NCI-H82 (cell line): ENCODE data around the gene PREX1.
A peak's percentile ranks its signal among the peaks of the same experiment; 100 is the strongest.

ENCODE experiments used
- DNase-seq: peaks from one replicate; lab custom pipeline; 2025; lab: John Stamatoyannopoulos, UW

Gene PREX1

DNA sequence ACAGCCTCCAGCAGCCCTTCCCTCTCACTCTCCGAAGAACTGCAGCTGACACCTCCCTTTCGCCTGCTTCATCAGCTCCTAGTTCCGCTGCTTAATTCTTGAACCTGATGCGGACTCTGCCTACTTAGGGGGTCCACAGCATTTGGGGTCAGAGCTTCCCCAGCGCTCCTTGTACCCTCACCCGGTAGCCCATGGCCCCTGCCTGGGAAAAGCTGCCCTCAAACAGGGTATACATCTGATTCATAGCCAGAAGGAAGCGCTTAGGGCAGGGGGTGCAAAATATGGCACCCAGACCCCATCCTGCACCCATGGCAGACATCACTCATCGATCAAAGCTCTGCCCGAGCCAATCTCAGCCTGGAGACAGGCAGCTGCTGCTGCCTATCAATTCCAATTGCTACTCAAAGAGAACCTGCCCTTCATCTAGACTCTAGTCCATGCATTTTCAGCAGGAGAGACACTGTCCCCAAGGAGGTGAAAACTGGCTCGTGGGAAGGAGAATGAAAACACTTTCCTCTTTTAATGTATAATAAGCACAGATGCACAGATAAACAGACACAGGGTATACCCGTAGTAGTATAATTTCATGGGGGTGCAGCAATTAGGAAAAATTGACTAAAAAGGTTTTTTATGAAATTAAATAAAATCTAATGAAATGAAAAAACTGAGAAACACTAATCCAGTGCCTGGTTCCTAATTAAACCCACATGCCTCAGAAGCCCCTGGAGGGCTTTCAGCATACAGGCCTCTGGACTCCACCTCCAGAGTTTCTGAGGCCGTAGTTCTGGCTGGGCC is 194.8 kb downstream of the PREX1 start:
- DNase-seq: no peak

DNA sequence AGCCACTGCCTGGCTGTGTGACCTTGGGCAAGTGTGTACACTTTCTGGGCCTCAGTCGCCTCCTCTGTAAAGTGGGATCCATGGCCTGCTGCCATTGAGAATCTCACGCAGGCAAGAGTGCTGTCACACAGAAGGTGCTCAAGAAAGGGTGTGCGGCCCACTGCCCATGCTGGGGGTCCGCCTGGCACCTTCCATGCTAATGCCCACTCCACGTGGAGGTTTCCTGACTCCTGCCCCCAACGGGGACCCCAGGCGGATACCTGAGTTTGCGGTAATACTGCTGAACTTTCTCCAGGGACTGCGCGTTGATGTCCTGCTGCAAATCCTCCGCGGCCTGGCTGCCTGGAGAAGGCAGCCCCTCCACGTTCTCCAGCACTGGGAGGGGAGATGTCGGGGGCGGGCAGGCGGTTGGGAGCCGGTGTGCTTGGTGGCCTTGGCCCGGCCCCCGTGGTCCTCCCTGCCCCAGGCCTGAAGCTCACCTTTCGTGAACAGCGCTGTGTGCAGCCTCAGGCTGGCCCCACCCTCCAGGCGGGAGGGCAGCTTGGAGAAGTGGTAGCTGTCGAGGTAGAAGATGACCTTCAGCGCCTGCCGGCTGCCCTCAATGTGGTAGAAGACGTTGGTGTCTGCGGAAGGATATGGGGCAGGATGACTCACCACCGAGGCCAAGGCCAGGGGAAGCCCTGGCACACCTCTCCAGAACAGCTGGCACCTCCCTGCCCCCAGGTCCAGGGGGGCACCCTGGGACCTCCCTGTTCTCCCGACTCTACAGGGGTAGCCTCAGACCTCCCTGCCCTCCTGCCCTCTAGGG is 195.6 kb downstream of the PREX1 start:
- no peak for DNase-seq

DNA sequence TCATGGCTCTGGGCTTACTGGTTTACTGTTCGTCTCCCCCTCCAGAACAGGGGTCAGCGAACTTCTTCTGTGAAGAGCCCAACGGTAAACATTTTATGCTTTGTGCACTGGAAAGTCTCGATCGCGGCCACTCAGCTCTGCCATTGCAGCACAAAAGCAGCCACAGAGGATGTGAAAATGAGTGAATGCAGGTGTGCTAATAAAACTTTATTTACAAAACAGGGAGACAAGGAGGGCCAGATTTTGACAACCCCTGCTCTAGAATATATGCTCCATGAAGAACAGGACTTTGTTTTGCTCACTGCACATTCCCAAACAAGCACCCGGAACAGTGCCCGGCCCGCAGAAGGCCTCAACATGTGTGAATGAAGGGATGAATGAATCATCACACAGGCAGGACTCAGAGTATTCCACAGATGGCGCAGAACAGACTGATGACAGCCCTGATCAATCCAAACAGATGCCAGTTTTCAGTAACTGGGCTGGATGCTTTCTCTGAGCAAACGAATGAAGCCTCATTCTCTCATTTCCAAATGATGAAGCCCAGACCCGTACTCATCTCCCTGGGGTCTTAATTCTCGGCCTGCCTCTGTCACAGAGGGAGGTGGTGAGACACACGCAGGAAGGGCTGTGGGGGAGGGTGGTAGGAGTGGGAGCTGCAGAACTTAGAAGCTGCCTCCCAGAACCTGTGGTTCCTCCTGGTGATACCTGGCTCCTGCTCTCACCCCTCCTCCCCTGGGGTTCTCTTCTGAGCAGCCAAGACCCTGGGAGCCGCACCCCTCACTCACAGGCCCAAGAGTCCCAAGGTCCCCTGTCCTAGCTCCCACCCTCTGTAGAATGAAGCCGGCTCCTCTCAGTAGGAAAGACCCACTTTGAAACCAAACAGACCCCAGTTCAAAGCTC is 196.4 kb downstream of the PREX1 start:
- DNase-seq: peak; percentile 50

DNA sequence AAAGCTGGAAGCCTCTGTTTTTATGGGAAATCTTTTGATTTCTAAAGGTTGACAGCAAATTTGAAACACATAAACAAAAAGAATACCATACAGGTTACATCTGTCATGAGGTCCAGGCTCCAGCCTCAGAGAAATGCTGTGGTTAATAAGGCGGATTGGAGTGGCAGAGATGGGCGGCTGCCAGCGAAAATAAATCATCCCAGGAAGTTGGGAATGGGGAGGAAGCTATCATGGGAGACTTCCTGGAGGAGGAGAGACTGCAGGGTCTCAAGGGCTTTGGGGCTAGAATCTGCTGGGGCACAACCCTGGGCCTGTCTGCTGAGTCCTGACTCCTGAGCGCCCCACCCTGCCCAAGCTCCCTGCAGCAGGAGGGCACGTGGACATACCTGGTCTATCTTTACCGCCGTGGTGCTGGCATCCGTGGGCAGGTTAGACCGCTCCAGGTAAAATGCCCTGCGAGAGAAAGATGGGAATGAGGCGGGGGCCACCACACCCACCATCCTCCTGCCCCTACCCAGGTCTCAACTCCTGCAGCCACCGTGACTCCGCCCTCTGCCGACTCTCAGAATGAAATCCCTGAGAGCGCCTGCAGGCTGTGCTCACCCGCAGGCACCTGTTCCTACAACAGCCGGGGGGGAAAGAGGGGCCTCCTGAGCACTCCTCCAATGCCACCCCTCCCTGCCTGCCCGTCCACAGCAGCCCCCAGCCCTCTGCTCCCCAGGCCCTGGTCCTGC is 197.3 kb downstream of the PREX1 start:
- DNase-seq: peak; percentile 64

DNA sequence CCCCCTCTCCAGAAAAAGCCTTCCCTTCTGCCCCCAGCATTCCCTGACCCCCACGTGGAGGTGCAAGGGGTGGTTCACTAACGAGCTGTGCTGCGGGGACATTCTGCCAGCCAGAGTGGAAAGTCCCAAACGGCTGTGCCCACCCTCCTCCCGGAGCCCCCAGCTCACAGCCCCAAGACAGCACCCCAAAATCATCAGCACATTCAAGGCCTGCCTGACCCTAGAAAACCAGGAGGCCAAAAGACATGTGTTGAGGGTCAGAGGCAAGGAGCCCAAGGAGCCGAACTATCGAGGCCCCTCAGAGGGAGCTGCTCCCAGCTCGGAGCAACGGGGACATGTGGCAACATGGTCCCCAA is 197.9 kb downstream of the PREX1 start:
- no peak for DNase-seq

DNA sequence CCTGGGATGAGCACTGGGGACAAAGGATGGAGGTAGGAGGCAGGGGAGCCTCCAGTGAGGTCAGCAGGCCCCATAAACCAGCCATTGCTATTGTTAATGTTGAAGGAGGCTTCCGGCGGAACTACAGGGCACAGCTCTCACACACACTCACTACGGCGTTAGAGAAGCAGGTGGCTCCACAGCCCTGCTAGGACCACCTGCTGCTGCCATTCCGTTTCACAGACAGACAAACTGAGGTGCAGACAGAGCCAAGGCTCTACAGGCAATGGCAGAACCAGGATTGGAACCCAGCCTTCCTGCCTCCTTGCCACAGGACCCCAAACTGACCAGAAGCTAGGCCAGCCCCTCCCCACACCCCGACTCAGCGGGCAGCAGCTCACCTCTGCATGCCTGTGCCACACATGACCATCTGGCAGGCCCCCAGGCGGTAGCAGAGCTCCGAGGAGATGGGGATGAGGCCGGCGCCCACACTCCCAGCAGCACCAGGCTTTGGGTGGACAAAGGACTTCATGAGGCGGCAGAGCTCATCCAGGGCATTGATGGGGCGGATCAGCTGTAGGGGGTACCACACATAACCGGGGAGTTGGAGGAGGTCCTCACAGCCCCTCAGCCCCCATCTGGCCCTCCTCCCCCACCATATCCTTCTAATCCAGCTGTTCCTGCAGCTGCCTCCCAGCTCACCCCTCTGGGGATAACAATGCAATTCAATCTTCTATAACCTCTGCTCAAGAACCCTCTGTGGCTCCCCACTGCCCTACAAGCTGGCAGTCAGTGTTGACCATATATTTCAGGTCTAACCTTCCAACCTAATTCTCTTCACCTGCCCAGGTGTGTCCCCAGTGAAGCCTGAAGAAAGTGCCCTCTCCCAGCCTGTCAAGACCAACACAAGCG is 198.5 kb downstream of the PREX1 start:
- no peak for DNase-seq

DNA sequence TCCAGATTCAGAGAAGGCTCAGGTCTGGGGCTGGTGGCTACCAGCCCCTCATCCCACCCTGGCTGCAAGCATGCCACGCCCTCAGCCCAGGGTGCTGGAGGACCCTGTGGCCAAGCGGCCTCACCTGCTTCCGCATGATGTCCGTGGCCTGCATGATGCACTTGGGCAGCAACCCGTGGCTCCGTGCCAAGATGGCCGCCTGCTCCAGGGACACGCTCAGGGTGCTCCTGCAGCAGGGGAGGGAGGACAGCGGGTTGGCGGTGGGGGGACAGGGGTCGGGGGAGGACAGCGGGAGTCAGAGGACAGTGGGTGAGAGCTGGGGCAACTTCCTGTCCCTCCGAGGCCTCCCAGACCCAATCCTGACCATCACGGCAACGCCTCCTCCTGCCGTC is 200.1 kb downstream of the PREX1 start:
- DNase-seq: no peak

DNA sequence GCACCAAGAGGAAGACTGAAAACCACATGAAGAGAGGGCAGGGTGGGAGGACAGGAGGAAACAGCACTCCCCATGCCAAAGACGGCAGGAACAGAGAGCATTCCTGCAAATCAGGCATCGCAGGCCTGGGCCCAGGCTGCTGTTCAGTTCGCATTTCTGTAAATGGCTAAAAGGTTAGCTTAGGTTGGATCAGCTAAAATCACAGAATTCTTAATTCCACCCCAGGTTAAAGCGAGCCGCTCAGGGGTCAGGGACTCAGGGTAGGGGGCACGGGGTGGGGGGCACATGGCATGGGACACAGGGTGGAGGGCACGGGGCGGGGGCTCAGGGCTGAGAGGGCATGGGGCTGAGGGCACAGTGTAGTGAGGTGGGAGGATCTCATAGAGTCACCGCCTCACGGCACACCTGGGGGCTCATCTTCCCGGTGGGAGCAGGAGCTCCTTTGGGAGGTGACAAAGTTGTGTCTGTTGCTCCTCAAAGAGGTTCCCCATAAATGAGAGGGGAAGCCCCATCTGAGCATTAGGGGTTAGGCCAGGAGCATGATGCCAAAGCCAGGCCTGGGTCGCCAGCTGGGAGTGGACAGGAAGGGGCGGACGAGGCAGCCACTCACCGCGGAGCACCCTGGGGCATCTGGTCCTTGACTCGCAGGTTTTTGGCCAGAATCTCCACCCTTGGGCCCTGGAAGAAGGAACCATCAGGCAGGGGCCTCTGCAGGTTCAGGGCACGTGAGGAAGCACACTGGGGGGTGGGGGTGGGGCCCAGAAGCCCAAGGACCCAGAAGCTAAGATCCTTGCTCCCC is 200.7 kb downstream of the PREX1 start:
- DNase-seq: no peak

DNA sequence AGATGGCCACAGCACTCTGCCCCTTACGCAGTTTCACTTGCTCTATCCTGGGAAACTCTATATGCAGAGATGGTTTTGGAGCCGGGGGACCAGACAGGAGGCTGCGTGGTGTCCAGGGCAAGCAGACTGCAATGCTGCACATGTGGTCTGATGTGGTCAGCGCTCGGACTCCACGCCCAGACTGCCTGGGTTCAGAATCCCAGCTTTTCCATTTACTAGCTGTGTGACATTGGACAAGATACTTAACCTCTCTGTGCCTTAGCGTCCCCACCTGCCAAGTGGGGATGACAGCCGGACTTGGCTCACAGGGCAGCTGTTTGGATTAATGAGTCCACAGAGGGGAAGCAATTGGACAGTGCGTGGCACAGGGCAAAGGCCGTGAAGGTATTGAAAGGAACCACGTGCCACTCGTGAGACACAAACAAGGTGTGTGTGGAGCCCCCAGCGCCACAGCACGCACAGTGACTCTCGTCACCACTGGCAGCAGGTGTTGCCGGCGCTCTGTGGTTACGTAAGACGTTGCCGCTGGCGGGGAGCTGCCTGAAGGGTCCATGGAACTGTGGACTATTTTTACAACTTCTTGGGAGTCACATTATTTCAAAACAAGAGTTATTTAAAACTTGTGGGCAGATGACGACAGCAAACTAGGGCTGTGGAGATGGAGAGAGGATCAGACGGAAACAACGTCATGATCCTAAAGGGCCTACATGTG is 201.4 kb downstream of the PREX1 start:
- no peak for DNase-seq

DNA sequence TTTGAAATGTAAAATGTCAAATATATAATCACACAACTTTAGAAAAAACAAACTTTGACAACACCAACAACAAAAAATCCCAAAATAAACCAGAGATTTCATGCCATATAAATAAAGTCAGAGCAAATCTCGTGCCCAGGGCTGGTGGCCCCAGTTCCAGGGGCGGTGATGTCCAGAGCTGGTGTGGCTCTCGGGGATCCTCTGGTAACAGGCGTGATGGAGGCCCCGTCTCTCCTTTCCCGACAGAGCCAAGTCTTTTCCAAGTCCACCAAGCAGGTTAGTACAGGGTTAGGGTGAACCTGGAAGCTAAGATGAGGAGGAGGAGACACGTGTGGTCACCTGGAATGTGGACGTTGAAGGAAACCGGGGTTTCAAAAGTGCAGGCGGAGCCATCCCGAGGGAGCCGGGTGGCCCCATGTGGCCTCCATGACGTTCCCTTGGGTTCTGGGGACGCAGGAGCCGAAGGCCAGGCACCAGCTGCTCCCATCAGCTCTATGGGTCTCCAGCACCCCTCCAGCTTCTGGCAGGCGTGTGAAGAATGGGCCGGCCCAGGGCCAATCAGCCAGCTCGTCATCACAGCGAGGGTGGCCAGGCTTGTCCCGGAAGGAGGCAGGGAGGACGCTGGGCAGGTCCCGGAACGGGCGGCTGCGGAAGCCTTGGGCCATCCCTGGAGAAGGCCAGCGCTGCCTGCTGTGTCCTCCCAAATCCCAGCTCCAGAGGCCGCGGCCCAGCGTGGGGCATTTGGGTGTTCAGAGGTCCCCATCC is 202.5 kb downstream of the PREX1 start:
- DNase-seq: no peak

DNA sequence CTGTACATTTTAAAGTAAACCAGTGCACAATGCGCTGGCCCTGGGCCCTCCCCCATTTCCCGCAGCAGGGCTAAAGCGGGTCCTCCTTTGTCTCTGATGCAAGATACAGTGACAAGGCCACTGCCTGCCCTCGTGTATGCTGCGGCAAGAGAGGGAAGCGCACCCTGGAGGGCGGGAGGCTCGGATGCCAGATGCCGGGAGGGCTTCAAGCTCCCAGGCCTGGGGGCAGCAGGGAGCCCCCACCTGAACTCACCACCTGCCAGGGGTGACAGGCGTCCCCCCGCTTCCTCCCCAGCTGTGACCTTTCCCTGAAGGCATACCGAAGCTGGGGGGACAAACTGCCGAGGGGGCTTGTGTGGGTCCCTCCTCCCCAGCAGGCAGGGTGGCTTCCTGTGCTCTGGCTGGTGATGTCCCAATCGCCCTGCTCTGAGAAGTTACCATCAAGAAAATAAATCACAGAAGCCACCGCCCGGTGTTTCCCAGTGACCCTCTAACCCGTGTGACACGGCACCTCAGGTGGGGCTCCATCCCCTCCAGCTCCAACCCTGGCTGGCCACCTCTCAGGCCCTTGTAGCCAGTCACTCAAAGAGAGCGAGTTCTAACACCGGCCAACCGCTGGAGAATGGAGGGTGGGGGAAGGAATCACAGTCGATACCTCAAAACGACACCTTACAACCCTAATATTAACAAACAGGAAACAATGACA is 203.3 kb downstream of the PREX1 start:
- DNase-seq: no peak

DNA sequence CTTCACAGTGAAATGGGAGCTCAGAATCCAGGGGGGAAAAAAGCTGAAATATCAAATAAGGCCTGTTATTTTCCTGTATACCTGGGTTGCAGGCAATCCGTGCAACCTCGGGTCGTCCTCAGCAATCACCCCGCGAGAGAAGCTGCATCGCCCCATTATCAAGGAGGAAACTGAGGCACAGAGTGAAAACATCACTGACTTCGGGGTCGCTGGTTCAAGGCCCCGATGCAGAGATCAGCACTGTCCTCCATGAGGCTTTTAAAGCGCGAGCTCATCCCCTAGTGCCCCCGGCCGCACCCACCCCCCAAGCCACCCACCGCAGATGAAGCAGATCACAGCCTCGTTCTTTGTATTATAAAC is 203.9 kb downstream of the PREX1 start:
- no peak for DNase-seq

DNA sequence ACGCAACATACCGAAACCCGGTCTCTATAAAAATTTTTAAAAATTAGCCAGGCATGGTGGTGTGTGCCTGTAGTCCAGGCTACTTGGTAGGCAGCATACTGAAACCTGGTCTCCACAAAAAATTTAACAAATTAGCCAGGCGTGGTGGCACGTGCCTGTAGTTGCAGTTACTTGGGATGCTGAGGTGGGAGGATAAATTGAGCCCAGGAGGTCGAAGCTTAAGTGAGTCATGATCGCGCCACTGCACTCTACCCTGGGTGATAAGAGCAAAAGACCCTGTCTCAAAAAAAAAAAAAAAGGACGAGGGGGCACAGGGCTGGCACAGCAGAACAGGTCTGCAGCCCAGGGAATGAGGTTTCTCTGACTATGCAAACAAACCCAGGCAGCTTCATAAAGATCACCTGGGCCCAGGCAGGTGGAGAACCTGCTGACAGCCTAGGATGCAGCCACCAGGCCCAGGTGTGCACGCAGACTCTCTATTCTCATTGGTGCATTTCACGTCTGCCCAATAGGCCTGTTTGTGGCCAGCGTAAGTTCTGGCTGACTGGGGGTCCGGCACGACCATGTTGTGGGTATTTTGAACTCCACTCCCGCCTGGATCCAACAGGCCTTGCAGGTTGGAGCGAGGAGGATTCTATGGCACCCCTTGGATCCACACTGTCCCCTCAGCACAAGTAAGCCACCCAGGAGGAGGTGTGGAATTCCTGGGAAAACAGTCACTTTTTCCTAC is 204.5 kb downstream of the PREX1 start:
- no peak for DNase-seq

DNA sequence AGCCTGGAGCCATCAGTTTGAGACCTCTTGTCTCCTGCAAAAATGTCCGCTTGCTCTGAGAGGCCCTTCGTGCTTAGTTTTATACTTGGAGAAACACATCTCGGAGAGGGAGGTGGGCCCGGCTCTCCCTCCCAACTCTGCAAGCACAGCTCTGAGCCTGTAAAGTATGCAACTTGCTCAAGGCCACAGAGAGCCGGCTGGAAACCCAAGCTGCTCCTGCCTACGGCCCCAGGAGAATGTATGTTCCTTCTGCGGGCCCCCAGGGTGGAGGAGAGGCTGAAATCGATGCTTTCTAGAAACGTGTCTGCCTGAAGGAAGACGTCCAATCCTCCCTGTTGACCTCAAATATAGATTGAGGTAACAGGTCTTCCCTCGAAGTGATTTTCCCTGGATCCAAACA is 205.4 kb downstream of the PREX1 start:
- DNase-seq: no peak

DNA sequence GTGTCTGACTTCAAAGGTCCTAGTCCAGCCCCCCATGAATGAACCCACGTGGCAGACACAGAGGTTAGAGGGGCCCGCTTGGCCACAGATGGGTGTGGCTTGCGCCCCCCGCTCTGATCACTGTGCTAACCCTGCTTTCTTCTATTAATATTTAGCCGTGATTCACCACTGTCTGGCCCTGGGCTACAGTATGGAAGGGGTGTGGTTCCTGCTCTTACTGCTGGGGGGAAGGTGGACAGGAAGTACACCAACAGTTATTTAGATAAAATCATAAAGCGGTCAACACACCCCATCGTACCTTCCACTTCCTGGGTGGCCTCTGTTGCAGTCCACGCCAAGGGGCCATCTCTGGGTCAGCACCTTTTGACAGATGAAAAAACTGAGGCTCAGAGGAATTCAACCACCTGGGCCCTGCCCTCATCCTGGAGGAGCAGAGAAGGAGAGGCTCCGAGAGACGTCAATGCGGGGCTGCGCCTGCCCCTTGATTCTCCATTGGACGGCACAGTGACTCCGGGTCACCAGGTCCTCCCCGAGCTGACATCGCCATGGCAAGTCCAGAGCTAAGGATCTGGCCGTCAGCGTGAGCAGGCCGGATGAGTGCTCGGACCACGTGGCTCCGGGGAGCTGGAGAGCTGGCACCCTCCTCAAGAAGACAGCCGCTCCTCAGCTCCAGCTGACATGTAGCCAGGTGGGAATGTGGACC is 206.3 kb downstream of the PREX1 start:
- no peak for DNase-seq

DNA sequence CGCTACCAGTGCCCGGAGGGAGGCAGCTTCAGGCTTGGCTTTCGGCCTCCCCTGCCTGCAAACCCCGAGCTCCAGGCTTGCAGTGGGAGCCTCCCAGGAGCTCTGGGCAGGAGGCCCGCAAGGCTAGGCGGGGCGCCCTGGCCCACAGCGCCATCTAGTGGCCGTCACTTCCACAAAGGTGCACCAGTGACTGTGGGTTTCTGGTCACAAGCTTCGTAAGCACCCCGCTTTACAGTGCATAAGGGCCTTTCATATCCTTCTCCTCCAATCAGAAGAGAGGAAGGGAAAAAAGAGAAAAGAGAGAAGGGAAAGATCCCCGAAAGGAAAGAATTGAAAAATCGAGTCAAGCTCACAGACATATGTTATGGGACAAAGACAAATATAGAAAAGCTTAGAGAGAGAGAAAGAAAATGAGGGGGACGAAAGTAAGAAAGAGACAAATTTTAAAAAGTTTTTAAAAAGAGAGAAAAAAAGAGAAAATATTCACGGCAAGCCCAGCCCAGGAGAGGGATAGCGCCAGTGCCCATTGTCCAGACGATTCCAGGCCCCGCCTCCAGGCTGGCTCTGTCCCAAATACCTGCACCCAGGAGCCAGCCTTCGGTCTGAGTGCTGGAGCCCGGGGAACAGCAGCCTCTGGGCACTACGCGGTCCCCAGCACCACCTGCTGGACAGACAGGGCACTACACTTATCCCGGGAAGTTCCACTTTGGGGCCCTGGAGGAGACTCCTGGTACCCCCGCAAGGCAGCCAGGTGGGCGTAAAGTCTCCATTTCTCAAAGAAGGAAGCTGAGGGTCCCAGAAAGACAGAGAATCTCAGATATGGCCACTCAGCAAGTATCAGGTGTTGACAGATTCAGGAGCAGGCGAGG is 207.1 kb downstream of the PREX1 start:
- peak; percentile 93 for DNase-seq
